HL-60/S4 treated with phorbol 12-myristate 13-acetate at 8.2 ng/mL for 4 days and 3 days (cell line): Measurements from ENCODE around the gene THSD4.

Source experiments
- in situ Hi-C: fragments of 300-500 bp; cut with MboI; formaldehyde crosslinking; loops from 2 replicates; pipeline ENCODE4 v1.15.0; 2022; ENCODE audit warnings: low sequenced_read_pairs

The THSD4 gene

DNA sequence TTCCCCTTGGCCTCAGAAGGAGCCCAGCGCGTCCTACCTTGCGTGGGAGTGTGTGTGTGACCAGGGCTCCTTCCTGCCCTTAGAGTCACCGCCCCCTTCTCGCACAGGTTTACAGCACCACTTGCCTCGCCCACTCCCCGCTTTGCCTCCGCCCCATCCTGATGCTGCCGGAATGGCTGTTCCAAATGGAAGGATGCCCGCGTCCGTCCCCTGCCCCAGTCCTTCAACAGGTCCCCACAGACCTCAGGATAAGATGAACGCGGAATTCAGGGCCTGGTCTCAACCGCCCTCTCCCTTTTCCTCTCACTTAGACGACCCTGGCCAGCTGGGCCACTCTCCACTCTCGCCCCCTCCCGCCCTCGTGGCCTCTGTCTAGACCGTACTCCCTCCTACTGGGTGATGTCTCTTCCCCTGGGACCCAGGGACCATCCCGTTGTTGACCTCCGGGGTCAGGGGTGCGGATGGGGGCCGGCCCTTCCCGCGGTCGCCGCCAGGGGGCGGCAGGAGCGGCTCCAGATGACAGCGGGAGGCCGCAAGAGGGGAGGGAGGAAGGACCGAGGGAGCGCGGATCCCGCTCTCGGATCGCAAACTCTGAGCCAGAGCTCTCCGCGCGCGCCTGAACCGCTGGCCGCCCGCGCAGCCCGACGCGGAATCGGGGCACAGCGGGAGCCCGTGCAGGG lies at the start of gene THSD4:
THSD4 (plus strand) TSS at position 585 of the 680 bp plus-strand sequence.
- in situ Hi-C loops = no loop called here

DNA sequence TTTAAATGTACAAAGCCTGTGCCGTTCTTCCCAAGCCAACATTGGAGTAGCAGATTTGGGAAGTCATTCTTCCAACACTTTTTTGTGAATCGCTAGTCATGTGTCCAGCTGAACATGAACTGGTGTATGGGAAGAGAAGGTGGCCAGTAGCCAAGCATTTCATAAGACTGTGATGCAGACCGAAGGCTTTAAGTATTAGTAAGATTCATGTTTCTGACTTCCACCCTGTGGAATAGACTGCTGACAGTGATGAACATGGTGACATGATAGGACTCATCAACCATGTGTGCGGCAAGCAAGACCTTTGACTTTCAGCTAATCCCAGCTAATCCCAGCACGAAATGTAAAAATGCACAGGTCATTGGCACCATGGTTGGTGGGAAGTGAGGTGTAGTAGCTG lies 48.3 kb upstream of the THSD4 start:
- in situ Hi-C loops = no loop called here

DNA sequence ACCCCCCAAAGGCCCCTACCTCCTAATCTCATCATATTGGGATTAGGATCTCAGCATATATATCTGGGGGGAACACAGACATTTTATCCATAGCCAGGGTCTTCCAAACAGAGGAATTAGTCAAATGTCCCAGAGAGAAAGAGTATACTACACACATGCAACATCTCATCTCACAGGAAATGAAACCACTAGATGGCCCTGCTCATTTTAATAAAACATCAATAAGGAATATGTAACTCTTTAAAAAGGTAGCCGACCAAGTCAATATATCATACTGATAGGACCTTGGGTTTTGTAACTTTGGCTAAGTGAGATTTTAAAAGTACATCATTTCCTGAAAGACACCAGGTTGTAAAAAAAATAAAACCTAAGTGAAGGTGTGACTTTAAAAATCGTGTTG lies 45.6 kb upstream of the THSD4 start:
- in situ Hi-C loops = no loop called here

DNA sequence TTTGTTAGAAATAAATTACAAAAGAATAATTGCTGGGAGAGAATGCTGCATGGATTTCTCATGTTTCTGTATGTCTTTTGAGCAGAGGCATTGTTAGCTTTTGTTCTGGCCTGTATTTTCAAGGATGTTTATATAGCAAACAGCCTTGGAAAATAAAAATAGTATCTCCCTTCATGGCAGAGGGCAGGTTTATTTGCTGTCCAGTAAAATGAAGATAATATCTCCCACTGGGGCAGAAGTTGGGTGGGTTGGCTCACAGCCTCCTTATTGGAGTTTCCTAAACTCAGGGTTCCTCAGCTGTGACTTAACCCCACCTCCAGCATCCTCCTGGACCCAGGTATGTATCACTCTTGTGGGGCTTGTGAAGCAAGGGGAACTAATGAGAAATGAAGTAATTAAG lies 43.7 kb upstream of the THSD4 start:
- in situ Hi-C loops = no loop called here

DNA sequence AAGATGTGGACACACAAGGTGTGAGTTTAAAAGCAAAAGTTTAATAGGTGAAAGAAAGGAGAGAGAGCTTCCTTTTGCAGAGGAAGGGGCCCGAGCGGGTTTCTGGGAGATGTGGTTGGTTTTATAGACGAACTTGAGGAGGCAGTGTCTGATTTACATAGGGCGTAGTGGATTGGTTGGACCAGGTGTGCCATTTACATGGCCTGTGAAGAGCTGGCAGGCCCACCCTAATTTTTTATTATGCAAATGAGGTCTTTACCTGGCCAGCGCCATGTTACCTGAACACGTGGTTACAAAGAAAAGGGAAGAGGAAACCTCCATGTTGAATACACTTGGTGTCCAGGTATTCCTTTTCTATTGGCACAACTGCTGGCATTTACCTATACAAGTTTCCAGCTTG lies 42.8 kb upstream of the THSD4 start:
- in situ Hi-C loops = no loop called here

DNA sequence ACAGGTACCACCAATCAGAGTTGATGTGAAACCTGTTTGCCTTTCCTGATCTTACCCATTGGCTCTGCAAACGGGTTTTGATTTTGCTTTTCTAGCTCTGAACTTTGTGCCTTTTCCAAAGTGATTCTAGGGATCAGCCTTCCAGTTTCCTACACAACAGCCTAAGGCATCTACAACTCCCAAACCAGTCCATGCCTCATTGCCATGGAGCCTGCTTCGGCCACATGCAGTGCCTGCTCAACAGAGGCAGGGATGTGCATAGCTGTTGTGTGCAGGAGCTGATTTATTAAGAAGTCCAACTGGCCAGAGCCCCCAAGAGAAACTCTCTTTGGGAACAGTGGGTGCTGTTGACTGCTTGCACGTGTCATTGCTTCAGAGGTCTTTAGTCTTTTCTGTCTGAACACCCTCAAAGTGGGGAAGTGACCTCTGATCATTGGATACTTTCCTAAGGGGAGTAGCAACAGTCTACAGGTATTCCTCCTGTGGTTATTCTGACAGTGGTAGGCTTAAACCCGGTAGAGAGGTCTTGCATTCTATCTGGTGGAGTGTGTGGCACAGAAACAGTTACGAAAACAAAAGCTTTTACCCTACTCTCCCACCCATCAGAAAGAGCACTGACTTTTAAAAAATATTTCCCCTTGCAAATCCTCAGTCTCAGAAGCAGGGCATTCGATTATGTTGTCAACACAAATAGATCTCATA lies 36.6 kb upstream of the THSD4 start:
- in situ Hi-C loops = no loop called here

DNA sequence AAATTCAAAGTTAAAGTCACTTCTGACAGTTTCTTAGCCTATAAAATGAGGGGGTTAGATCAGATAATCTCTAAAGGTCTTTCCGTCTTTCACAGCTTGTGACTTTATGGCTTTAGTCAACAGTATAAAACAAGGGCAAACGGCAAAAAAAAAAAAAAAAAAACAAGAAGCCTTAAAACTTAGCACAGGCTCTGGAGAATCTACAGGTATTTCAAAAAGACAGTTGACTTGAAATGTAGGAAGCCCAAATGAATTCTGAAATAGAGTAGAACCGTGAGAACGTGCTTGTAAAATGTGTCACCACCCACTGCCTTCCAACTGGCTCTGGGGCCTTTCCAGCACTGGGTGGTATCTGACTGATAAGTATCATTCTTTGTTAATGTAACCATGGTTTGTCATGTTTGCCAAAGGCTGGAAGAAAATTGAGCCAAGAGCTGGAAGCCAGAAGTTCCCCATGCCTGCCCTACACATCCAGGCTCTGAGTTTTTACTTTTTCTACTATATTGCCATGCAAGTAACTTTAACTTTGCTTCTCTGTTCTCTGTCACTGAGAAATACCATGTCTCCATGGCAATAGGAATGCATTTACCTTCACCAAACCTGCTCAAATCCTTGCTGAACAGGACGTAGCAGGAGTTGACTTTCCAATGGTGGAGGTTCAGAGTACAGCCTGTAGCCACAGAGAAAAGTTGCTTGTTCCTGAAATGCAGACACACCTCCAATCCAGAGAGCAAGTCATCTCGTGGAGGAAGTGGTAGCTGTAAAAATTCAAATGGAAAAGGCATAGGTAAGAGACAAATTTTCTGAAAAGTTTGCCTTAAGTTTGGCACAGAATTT lies 35.8 kb upstream of the THSD4 start:
- in situ Hi-C loops = no loop called here

DNA sequence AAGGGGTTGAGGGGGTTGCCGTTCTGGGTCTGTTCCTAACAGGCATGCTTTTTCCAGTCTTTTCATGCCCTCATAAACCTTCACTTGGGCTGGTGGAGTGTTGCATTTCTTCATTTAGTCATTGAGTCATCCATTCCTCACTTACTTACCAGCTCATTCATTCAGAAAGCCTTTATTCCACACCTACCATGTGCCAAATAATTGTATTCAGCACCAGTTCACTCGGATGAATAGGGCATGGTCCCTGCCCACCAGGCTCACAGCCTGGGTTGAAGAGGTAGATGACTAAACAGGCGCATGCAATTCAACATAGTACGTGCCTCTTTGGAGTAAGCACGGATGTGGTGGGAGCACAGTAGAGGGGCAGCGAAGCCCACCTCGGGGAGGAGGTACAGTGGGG lies 35.1 kb upstream of the THSD4 start:
- in situ Hi-C loops = no loop called here

DNA sequence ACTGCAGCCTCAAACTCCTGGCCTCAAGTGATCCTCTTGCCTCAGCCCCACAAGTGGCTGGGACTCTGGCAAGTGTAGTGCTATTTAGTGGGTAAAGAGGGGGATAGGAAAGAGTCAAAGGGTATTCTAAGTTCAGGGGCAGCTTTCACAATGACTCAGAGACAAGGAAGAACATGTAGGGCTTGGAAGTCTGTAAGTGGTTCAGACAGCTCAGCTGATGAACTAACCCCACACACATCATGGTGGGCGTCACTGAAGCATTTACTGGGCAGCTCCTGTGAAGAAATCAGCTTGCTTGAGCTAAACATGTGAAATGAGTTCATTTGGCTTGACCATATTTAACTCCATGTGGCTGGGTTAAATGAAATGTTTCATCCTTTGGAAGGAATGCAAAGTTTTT lies 34.6 kb upstream of the THSD4 start:
- in situ Hi-C loops = no loop called here

DNA sequence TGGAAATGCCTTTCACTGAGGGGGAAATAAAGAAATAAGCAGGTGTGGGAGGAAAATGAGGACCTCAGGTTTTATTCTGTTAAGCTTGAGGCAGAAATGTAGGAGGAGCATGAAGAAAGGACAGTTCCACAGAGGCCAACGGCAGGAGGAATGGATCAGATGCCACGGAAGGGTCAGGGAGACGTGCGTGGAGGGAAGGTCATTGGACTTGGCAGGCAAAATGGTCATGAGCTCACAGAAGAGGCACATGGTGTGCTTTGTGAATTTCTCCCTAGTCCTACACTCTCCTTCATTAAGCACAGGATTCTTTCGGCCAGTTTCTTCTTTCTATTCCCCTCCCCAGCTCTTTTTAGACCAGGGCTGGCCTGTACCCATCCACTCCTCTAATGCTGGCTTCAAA lies 32.5 kb upstream of the THSD4 start:
- in situ Hi-C loops = no loop called here

DNA sequence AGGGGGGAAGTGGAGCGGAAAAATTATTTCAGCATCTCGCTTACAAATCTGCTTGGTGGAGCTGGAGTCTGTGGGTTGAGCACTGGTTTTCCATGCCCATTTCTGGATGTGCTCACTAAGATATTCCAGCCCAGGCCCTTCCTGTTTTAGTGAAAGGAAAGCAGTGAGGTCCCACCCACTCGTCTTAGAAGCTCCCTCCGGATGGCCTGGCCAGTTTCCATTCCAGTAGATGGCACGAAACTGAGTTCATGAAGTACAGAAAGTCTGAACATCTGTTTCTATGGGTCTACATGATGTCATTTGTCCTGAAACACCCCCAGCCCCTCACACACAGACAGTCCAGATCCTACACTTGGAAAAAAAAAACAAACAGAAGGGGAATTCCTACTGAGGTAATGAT lies 31.9 kb upstream of the THSD4 start:
- in situ Hi-C loops = no loop called here

DNA sequence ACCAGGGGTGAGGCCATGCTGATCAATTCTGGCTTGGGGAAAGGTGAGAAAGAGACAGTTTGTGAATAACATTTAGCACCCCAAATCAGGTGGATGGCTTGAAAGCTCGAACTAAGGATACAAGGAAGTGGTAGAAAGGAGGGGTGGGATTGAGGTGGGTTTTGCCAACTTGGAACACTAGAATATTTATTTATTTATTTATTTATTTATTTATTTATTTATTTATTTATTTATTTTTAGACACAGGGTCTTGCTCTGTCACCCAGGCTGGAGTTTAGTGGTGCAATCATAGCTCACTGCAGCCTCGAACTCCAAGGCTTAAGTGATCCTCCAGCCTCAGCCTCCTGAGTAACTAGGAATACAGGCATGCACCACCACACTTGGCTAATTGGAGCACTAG lies 31.0 kb upstream of the THSD4 start:
- in situ Hi-C loops = no loop called here

DNA sequence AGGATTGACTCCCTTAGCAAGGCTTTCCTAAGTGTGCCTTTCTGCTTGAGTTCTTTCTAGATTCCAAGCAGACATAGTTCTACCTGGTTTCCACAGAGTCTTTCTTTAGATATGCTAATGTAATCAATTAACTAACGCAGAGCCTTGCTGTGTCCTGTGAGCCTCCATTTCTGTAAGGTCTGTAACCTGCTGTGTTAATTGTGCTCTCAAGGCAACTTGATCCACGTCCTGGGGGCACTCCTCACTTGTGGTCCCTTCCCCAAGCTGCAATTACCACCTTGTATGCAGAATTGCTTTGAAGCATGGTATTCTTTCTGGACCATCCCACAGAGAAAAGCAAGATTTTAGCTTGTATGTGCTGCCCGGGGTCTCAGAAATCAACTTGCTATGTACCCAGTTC lies 29.5 kb upstream of the THSD4 start:
- in situ Hi-C loops = no loop called here

DNA sequence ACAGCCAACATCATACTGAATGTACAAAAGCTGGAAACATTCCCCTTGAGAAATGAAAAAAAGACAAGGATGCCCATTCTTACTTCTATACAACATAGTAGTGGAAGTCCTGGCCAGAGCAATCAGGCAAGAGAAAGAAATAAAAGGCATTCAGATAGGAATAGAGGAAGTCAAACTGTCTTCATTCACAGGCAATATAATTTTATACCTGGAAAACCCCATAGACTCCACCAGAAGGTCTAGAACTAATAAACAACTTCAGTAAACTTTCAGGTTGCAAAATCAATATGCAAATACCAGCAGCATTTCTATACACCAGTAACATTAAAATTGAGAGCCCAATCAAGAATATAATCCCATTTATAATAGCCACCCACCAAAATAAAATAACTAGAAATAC lies 27.1 kb upstream of the THSD4 start:
- in situ Hi-C loops = no loop called here

DNA sequence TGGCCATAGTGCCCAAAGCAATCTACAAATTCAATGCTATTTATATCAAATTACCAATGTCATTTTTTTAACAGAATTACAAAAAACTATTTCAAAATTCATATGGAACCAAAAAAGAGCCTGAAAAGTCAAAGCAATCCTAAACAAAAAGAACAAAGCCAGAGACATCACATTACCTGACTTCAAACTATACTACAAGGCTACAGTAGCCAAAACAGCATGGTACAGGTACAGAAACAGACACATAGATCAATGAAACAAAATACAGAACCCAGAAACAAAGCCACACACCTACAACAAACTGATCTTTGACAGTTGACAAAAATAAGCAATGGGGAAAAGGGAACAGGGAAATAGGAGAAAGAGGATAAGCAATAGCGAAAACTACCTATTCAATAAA lies 26.6 kb upstream of the THSD4 start:
- in situ Hi-C loops = no loop called here

DNA sequence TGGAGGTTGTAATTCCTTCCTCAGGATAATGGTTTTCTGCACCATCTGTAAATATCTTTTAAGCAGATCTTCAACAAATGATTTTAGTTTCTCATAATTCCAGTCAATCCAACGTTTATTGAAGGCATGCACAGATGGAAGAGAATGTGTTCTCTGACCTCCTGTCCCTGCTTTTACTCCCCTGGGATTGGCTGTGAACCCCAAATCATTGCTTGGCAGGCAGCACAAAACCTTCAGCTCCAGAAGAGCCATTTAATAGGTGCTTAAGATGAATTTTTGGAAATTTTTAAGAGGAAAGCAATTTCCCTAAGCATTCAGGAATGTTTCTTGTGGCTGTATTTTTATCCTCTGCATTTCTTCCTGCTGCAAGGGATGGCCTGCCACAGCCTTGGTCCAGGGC lies 25.5 kb upstream of the THSD4 start:
- in situ Hi-C loops = no loop called here

DNA sequence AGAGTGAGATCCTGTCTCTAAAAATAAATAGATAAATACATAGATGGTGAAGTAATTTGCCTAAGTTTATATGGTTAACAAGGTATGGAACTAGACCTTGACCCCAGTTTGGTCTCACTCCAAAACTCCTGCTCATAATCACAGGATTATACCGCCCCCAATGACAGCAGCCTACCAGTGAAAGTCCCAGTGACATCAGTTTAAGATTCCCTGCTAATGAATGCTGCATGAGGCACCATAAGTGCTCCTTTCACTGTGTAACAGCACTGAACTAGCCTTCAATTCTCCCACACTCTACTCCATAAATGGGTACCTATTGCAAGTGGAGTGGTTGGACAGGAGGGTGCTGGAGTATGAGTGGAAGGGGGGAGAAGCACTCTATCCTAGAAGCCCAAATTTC lies 23.7 kb upstream of the THSD4 start:
- in situ Hi-C loops = no loop called here

DNA sequence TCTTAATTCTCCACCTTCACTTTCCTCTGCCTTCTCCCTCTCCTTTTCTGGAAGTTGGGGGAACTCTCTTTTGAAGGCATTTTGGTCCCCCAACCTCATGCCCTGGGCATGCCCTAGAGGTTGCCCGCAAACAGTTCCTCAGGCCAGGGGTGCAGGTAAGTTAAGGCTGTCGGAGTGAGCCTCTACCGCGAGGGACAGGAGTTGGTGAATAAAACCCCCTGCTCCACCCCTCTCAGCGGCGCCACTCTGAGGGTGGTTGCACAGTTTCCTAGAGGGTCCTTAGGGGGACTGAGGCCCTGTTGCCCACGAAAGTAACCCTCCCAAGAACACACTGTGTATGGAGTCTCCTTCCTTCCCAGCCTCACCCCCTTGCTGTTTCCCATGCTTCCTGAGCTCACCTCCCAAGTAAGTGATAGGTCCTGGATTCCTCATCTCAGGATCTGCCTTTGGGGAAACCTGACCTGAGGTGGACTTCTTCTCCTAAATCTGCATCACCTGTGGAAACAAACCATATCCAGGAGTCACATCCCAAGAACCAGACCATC lies 23.1 kb upstream of the THSD4 start:
- in situ Hi-C loops = no loop called here

DNA sequence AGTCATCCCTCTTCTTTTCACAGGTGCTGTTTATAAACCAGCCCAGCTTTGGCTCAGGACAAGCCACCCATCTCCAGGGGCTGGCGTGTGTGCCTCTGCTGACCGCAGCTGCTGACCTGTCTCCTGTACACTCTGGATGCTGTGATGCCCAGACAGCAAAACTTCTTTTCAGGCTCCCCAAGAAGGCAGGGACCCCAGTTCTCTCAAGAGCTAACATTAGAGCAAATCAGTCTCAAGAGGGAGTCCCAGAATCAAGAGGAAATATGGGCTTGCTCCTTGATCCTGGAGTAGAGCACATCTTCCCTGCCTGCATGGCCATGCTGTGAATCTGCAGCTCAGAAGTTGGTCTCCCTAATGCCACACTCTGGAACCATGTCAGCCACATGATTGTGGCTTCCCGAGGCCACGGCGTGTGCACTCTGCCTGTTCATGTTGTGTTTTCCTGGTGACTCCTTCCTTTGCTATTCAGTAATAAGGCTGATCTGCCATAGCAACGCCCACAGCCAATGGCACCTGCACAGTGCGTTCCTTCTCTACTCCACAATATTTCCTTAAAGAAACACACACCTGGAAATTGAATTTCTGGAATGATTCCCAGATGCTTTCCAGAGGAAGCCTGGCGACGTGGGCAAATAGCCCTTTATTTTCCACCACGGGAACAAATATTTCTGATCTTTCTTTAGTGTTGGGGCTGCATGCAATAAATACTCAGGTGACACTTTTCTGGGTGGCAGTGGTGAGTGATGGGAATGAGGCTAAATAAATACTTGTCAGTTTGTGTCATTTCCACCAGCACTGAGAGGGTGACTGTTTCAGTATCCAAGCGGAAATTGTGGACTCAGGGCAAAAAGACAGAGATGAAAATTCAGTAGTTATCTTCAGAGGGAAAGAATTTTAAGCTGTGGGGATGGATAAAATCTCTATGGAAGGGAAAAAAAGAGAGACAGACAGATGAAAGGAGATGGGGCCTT lies 21.9 kb upstream of the THSD4 start:
- in situ Hi-C loops = no loop called here

DNA sequence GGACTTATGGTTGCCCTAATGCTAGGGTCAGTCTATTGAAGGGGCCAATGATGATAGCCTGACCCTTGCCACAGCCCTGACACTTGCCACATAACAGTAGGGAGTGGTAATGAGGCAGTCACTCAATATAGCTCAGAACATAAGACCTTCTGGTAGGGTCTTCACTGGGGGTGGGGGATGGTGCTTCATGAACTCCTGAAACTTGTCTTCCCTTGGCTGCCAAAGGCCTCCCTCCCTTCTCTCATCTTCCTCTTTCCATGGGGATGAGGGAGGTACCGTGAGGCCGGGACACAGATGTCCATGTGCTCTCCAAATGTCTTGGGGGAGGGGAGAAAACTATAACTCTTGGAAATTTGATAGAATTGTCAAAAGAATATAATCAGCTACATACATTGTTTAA lies 21.1 kb upstream of the THSD4 start:
- in situ Hi-C loops = no loop called here

DNA sequence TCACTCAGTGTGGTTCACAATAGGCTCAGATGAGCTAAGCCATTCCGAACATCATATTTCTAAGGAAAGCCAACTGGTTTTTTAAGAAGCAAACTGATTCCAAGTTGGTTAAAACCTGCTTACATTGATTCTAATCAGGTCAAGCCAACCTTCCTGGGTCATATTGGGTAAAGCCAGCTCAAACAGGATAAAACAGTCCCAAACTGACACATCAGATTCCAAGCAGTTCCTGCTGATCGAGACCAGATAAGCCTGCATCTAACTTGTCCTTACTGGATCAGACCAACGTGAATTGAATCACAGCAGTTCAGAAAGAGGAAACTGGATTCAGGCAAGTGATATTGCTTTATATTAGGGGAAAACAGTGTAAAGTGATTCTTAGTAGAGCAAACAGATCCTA lies 18.6 kb upstream of the THSD4 start:
- in situ Hi-C loops = no loop called here
